Psoas muscle (tissue), 8 donors: ENCODE data around the gene FOXM1. TPM values are rescaled to one million over a fixed set of nuclear protein-coding genes. Genes with fewer than 3 reads are reported as not detected.
A peak's percentile ranks its signal among the peaks of the same experiment; 100 is the strongest.

Source experiments
- ATAC-seq, 4 donors: fragments of 200-7000 bp; cut with Tn5 transposase; one replicate each; pipeline ENCODE4 v1.9.1; 2020; ENCODE audit warnings: moderate library complexity in 3 of 4, mild to moderate bottlenecking in 2 of 4
- DNase-seq, 2 donors: peaks; one replicate each; pipeline ENCODE4 v3.0.0-alpha.2; 2020
- H3K27ac ChIP-seq: fragments of 200-600 bp; one replicate; pipeline ENCODE4 v1.8.0; 2022
- H3K27me3 ChIP-seq, 3 donors: fragments of 200-600 bp in 1 of 3; one replicate each; pipeline versions ENCODE4 v1.6.1 to v1.8.0; 2013 to 2022; ENCODE audit warnings: low read length in 2 of 3, mild to moderate bottlenecking in 2 of 3, moderate library complexity in 1 of 3; ENCODE audit not compliant: insufficient read depth in 3 of 3
- H3K36me3 ChIP-seq, 2 donors: fragments of 200-600 bp in 1 of 2; one replicate each; pipeline versions ENCODE4 v1.6.1 to v1.8.0; 2013 to 2022; ENCODE audit warnings: low read depth in 1 of 2, mild to moderate bottlenecking in 1 of 2, moderate library complexity in 1 of 2; ENCODE audit not compliant: insufficient read depth in 1 of 2
- H3K4me1 ChIP-seq: fragments of 200-600 bp; one replicate; pipeline ENCODE4 v1.8.0; 2022
- H3K4me3 ChIP-seq: fragments of 200-600 bp; one replicate; pipeline ENCODE4 v1.8.0; 2022; ENCODE audit warnings: mild to moderate bottlenecking
- H3K9me3 ChIP-seq: fragments of 200-600 bp; one replicate; pipeline ENCODE4 v1.8.0; 2022
- CTCF ChIP-seq: fragments of 200-600 bp; IDR thresholded peaks from one replicate; pipeline ENCODE4 v1.8.0; 2022; ENCODE audit warnings: antibody characterized with exemption
- WGBS, 3 donors: extraction: QIAGEN DNeasy Blood & Tissue Kit; methylation state at CpG; one replicate each; pipeline versions ENCODE4 v1.1.6 to v1.1.7; 2013; 5-methylcytosine and 5-hydroxymethylcytosine counted together
- intact Hi-C, 2 donors: fragments of 100-400 bp; cut with DNase I; formaldehyde crosslinking; loops; one replicate each; pipeline versions ENCODE4 v1.11.0 to v1.14.2; 2022
- polyA plus RNA-seq, 3 donors: library from polyadenylated mRNA; stranded (reverse); fragments of 200-250 nt; gene quantifications; one replicate each; pipeline ENCODE4 v1.2.3, GENCODE V29; 2013
- total RNA-seq, 4 donors: library from RNA; stranded (reverse); fragmentation: NEBNext Ultra II Directional in 2 of 4; extraction: Animal tissue kit (Norgen Biotek cat#: 25700) in 2 of 4; gene quantifications; one replicate each; pipeline versions ENCODE4 v1.2.1 to v1.2.4, GENCODE V29; 2021 to 2023
- donor health status: healthy with polysubstance abuse.
- donor health status: DM: no; HTN: no; CAD: no; lungs with moderate emphysema.
- donor health status: Bipolar disorder and iron deficiency.
- donor health status: healthy.
- donor health status: DM: yes; HTN: yes; CAD: no.
- donor health status: DM: no; HTN: no; CAD: no.
- donor health status: DM: no; HTN: no; CAD: no.
- donor health status: DM: yes; HTN: yes; CAD: no.

Gene FOXM1
- total and polyA plus RNA-seq, 7 donors, result 0.15 to 0.59 (median 0.18) TPM; not detected in 1

- no peak for DNase-seq
- ATAC-seq, result no peak
- 86 to 91% (median 86%) methylated on average over 8 of the region's 8 CpGs for WGBS, 3 donors
- Histone ChIP-seq H3K4me3 (no peak overlapping the region), H3K27ac (no peak overlapping the region), H3K27me3 (no peaks in the 10 kb centered on the region), H3K36me3 (peaks cover 0 to 40% of the 10 kb centered on the region in 2 donors), H3K4me1 (peaks cover 6% of the 10 kb centered on the region), H3K9me3 (no peaks in the 10 kb centered on the region)
- intact Hi-C loops, result no loop called here
- no peak for TF ChIP-seq CTCF
Observed at GRCh38 chr12:2836574-2836973, 40.4 kb downstream of the FOXM1 start.

GRCh38 chr12:2835691-2836403 lies 41.1 kb downstream of the FOXM1 start:
- H3K4me3 ChIP-seq, result no peak overlapping the region
- 64 to 69% (median 67%) methylated on average over 4 of the region's 4 CpGs for WGBS, 3 donors
- H3K9me3 ChIP-seq, result no peaks in the 10 kb centered on the region
- DNase-seq (no peak), ATAC-seq (no peak)
- peaks cover 0 to 41% of the 10 kb centered on the region in 2 donors for H3K36me3 ChIP-seq
- no peak for TF ChIP-seq CTCF
- no peak overlapping the region for H3K27ac ChIP-seq
- H3K27me3 ChIP-seq, result no peaks in the 10 kb centered on the region
- intact Hi-C loops, result no loop called here
- peaks cover 6% of the 10 kb centered on the region for H3K4me1 ChIP-seq

DNA sequence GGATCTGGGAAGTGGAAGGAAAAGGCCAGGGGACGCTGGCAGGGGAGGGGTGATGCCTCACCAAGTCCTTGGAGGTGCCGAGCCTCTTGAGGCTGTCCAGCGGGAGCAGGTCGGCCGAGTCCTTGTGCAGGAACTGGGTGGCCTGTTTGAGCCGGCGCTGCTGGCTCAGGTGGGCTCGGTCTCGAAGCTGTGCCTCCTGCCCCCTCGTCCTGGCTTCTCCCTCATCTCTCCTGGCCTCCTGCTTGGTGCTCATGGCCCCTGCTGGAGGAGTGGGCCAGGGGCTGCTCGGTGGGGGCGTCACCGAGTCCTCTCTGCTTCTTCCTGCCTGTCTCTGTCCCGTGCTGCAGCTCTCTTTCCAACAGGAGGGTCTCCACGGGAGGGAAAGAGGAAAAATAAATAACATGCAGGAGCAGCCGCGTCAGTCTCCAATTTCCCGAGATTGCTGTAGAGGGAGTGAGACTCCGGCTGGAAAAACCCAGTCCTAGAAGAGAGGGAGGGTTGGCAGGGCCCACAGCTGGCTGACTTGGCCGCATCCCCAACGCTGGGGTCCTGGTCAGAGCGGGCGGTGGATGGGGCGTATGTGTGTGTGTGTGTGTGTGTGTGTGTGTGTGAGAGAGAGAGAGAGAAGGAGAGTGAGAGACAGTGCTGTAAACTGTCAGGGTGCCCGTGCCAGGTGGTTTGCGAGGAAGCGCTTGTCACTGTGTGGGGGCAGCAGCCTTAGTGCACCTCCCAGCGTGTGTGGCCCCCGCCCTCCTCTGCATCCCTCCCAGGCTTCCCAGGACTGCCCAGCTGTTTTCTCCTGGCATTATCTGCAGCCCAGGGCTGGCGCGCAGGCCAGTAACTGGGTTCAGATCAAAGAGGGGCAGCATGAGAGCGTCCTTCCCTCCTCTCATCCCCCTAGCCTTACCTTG lies 42.1 kb downstream of the FOXM1 start, which contains the start of gene NRIP2:
TSS of gene NRIP2 (minus strand) at position 455 of the 911 bp plus-strand sequence. CDS start at position 403, 52 bp downstream.
- H3K27ac ChIP-seq, result no peak within 1 kb of the TSS

DNA sequence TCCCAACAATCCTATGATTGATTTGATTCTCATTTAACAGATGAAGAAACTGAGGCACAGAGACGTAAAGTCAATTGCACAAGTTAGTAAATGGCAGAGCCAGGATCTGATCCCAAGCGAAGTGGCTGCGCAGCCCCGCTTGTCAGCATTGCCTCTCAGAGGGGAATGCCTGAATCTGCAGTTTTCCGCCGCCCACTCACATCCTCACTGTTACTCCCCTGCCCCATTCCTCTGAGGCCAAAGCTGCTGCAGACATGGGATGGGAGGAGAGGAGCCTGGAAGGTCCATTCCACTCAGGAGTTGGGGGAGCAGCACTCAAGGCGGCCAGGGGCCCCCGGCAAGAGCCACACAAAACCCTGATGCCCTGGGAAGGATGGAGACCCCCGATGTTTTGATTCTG lies 43.2 kb downstream of the FOXM1 start:
- H3K27ac ChIP-seq, result no peak overlapping the region
- peak overlapping the region; percentile 46 for H3K4me3 ChIP-seq
- 50 to 61% (median 59%) methylated on average over 9 of the region's 9 CpGs for WGBS, 3 donors
- intact Hi-C loops, result no loop called here
- H3K36me3 ChIP-seq, result peaks cover 0 to 53% of the 10 kb centered on the region in 2 donors
- peaks cover 6% of the 10 kb centered on the region for H3K4me1 ChIP-seq
- H3K27me3 ChIP-seq, result no peaks in the 10 kb centered on the region
- no peak for TF ChIP-seq CTCF
- DNase-seq (peak in 1 of 2 donors; percentile 40), ATAC-seq (peak in 2 of 4 donors; percentile 9)
- no peaks in the 10 kb centered on the region for H3K9me3 ChIP-seq

More for the DNA sequence above, 42.1 kb downstream of the FOXM1 start, which contains the start of gene NRIP2:
- TF ChIP-seq CTCF, result no peak
- H3K27me3 ChIP-seq, result no peaks in the 10 kb centered on the region
- WGBS, 3 donors, result 7 to 14% (median 10%) methylated on average over 27 to 32 of the region's 32 CpGs
- ATAC-seq, result peak; percentile 42 to 63 (median 54)
- no peaks in the 10 kb centered on the region for H3K9me3 ChIP-seq
- peak within 1 kb of the TSS; percentile 46 for H3K4me3 ChIP-seq
- peaks cover 6% of the 10 kb centered on the region for H3K4me1 ChIP-seq
- peak; percentile 35 to 51 for DNase-seq
- peaks cover 0 to 49% of the 10 kb centered on the region in 2 donors for H3K36me3 ChIP-seq
- intact Hi-C loops, result no loop called here
